GM19467 (cell line): ENCODE data around the gene XRCC4.

Experiments
- ATAC-seq: cut with Tn5 transposase; IDR thresholded peaks from one replicate; pipeline ENCODE4 v1.9.1; 2021; ENCODE audit warnings: mild to moderate bottlenecking, moderate library complexity; ENCODE audit not compliant: unreplicated experiment

XRCC4 gene

DNA sequence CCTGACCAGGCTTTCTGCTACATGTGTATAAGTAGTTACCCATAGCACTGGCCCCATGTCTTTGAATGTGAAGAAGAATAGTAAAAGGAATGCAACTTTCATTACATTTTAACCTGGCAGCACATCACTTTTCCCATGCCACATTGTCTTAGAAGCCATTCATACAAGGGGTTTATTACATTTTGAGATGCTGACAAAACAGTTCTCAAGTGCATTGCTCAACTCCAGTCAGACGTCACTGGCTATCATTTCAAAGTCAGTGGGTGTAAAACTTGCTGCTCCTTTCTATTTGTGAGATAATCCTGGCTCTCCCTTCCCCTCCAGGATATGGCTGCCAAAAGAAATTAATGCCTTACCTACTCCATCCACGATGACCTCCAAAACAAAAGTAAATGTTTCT lies 297.2 kb downstream of the XRCC4 start:
- no peak for ATAC-seq

- ATAC-seq = no peak
Measured at GRCh38 chr5:83375049-83375745, 297.9 kb downstream of the XRCC4 start.

GRCh38 chr5:83376461-83376860 lies 299.1 kb downstream of the XRCC4 start:
- no peak for ATAC-seq

- no peak for ATAC-seq
Measured at GRCh38 chr5:83377131-83377865, 300.0 kb downstream of the XRCC4 start.

DNA sequence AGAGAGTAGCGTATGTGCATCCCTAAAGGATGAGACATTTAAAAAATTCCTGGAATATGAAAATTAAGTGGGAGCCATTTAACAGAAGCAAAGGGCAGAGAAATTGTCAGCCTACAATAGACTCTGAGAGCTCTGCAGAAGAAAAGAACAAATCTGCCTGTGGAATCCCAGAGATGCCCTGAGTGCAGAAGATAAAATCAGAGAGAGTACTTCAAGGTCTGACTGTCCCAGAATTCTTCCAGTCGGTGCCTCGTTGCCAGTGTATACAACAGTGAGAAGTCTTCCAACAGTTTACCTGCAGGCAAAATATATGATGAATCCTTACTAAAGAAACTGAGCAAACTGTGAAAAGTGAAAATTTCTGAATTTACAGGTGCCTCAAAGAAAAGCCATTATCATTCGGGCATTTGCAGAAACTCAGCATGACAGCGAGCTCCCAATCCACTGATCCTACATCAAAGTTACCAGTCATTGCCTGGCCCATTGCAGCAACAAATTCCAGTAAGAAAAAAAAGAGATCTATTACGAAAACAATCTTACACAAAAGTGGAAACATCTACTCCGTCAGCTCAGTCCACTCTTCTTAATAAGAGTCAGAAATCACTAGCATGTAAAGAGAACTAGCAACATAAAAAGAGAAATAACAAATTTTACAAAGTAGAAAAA lies 301.4 kb downstream of the XRCC4 start:
- ATAC-seq = no peak

GRCh38 chr5:83385812-83386211 lies 308.5 kb downstream of the XRCC4 start:
- ATAC-seq = no peak

- no peak for ATAC-seq
Measured at GRCh38 chr5:83387041-83387440, 309.7 kb downstream of the XRCC4 start.

GRCh38 chr5:83388608-83389007 lies 311.3 kb downstream of the XRCC4 start:
- ATAC-seq = no peak

- ATAC-seq = no peak
Measured at GRCh38 chr5:83392766-83393503, 315.6 kb downstream of the XRCC4 start.

GRCh38 chr5:83393504-83393866 lies 316.1 kb downstream of the XRCC4 start:
- ATAC-seq = no peak

GRCh38 chr5:83394190-83394589 lies 316.8 kb downstream of the XRCC4 start:
- no peak for ATAC-seq

DNA sequence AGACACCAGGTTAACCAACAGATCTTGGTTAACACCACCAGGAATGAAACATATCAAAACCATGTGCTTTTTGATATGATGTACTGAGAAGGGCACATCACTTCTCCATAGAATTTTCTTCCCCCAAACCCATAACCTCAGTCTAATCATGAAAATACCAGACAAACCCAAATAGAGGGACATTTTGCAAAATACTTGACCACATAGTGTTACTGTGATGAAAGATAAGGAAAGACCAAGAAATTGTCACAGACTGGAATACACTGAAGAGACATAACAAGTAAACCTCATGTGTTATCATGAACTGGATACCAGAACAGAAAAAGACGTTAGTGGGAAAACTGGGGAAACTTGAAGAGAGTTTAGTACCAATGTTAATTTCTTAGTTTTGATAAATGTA lies 319.3 kb downstream of the XRCC4 start:
- no peak for ATAC-seq

- no peak for ATAC-seq
Measured at GRCh38 chr5:83397658-83398057, 320.3 kb downstream of the XRCC4 start.

DNA sequence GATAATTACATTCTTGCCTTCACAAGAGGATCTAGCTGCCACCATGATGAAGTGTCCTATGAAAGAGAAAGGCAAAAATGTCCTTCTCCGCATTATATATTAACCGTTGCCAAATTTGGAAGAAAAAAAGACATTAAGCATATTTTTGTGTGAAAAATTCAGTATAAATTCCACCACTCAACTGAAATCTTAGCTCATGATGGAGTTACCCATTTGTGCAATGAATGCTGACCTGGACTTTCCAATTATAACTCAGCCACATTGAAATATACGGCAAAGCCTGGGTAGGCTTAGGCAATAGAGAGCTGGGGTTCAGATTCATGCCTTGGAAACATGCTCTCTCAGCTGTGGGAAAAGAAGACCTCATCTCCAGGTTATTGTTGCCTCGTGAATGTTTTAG lies 322.9 kb downstream of the XRCC4 start:
- ATAC-seq = no peak

- ATAC-seq = no peak
Measured at GRCh38 chr5:83400701-83401100, 323.4 kb downstream of the XRCC4 start.

DNA sequence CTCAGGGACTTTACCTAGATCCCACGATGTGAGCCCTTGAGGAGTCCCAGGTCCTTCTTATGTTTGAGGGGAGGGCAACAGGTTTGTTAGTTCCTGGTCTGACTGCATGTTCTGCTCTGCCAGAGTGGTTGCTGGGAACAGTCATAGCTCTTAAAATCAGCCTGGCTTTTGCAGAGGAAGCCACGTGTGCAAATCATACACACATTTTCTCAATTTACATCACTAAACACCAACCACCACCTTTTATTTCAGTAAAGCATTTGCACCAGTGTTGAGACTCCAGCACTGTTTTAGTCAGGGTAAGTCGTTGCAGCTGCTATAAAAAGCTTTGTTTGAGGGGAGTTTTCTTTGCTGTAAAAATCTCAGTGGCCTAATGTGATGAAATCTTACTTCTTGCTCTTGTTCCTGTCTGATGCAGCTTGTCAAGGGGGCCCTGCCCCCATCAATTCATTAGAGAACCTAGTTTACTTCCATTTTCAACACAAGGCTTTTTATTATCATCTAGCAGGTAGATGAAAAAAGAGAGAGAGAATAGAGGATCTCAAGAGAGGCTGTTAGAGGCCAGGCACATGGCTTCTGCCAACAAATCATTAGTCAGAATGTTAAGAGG lies 323.9 kb downstream of the XRCC4 start:
- ATAC-seq = no peak

- no peak for ATAC-seq
Measured at GRCh38 chr5:83401775-83402174, 324.4 kb downstream of the XRCC4 start.
